Suprapubic skin (tissue), 4 donors: Measurements from ENCODE around the gene CCNQ. TPM values are rescaled to one million over a fixed set of nuclear protein-coding genes. Genes with fewer than 3 reads are reported as not detected.

Source experiments
- DNase-seq, 2 donors: peaks; one replicate each; pipeline ENCODE4 v3.0.0-alpha.2; 2019; ENCODE audit warnings: low spot score in 2 of 2
- H3K27ac ChIP-seq: fragments of 200-600 bp; sonication (generic); one replicate; pipeline ENCODE4 v1.5.1; 2019
- H3K27me3 ChIP-seq: fragments of 200-600 bp; sonication (generic); one replicate; pipeline ENCODE4 v1.5.1; 2019
- H3K36me3 ChIP-seq: fragments of 200-600 bp; sonication (generic); one replicate; pipeline ENCODE4 v1.5.1; 2019
- H3K4me1 ChIP-seq: fragments of 200-600 bp; sonication (generic); one replicate; pipeline ENCODE4 v1.5.1; 2019
- H3K4me3 ChIP-seq: fragments of 200-600 bp; sonication (generic); one replicate; pipeline ENCODE4 v1.5.1; 2019; ENCODE audit warnings: mild to moderate bottlenecking
- H3K9me3 ChIP-seq: fragments of 200-600 bp; sonication (generic); one replicate; pipeline ENCODE4 v1.5.1; 2019
- EP300 ChIP-seq: sonication (generic); formaldehyde crosslinking; IDR thresholded peaks from one replicate; pipeline ENCODE4 v1.6.1; 2017; ENCODE audit warnings: antibody characterized with exemption
- POLR2A ChIP-seq, 2 donors: fragments of 450-650 bp; IDR thresholded peaks; one replicate each; pipeline ENCODE4 v1.6.1; 2017; ENCODE audit warnings: antibody characterized with exemption in 2 of 2, mild to moderate bottlenecking in 2 of 2, moderate library complexity in 2 of 2
- POLR2AphosphoS5 ChIP-seq, 3 donors: sonication (generic); formaldehyde crosslinking; IDR thresholded peaks; one replicate each; pipeline ENCODE4 v1.6.1; 2017; ENCODE audit warnings: antibody characterized with exemption in 3 of 3
- WGBS: methylation state at CpG from one replicate; pipeline ENCODE4 v1.1.5; 2018; 5-methylcytosine and 5-hydroxymethylcytosine counted together
- total RNA-seq, 4 donors: library from RNA; depleted of rRNA; stranded (reverse); fragments of >200 nt; gene quantifications; one replicate each; pipeline ENCODE4 v1.1.0, GENCODE V29; 2016
- TF ChIP-seq, protein P1 (sequence below), 2 donors: fragments of 200-600 bp in 1 of 2; fragments of 450-650 bp in 1 of 2; sonication (generic) in 1 of 2; IDR thresholded peaks; one replicate each; pipeline ENCODE4 v1.5.1; 2016 to 2019; ENCODE audit warnings: antibody characterized with exemption in 2 of 2, mild to moderate bottlenecking in 1 of 2, moderate library complexity in 1 of 2

The CCNQ gene
- total RNA-seq, 4 donors from 2014 or later, result 16.4 to 33.2 (median 29.3) TPM

DNA sequence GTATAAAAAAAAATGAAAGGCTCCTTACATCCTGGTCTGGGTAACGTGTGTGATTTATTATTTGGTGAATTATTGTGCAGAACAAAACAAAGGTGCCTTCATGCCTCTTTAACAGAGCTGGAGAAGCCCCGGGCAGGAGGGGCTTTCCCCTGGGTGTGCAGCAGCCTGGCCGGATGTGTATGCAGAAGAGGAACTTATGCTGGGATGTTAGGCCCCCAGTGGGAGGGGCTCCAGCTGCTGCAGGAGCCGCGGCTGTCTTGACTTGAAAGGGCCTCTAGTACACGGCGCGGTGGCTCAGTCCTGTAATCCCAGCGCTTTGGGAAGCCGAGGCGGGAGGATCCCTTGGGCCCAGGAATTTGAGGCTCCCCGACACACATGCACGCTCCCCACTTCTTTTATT is 16.0 kb downstream of the CCNQ start:
- H3K36me3 ChIP-seq, result peaks cover 10% of the 10 kb centered on the region
- no peaks in the 10 kb centered on the region for H3K9me3 ChIP-seq
- no peak overlapping the region for H3K27ac ChIP-seq
- TF ChIP-seq POLR2A (IDR thresholded peaks at IDR 0.05) (no peak), EP300 (no peak), POLR2AphosphoS5 (IDR thresholded peaks at IDR 0.05) (no peak)
- TF ChIP-seq, protein P1, sequence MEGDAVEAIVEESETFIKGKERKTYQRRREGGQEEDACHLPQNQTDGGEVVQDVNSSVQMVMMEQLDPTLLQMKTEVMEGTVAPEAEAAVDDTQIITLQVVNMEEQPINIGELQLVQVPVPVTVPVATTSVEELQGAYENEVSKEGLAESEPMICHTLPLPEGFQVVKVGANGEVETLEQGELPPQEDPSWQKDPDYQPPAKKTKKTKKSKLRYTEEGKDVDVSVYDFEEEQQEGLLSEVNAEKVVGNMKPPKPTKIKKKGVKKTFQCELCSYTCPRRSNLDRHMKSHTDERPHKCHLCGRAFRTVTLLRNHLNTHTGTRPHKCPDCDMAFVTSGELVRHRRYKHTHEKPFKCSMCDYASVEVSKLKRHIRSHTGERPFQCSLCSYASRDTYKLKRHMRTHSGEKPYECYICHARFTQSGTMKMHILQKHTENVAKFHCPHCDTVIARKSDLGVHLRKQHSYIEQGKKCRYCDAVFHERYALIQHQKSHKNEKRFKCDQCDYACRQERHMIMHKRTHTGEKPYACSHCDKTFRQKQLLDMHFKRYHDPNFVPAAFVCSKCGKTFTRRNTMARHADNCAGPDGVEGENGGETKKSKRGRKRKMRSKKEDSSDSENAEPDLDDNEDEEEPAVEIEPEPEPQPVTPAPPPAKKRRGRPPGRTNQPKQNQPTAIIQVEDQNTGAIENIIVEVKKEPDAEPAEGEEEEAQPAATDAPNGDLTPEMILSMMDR (IDR thresholded peaks at IDR 0.05), result no peak
- DNase-seq, result no peak
- H3K4me1 ChIP-seq, result no peaks in the 10 kb centered on the region
- H3K27me3 ChIP-seq, result no peaks in the 10 kb centered on the region
- 49% methylated on average over 13 of the region's 13 CpGs for WGBS
- H3K4me3 ChIP-seq, result no peak overlapping the region

DNA sequence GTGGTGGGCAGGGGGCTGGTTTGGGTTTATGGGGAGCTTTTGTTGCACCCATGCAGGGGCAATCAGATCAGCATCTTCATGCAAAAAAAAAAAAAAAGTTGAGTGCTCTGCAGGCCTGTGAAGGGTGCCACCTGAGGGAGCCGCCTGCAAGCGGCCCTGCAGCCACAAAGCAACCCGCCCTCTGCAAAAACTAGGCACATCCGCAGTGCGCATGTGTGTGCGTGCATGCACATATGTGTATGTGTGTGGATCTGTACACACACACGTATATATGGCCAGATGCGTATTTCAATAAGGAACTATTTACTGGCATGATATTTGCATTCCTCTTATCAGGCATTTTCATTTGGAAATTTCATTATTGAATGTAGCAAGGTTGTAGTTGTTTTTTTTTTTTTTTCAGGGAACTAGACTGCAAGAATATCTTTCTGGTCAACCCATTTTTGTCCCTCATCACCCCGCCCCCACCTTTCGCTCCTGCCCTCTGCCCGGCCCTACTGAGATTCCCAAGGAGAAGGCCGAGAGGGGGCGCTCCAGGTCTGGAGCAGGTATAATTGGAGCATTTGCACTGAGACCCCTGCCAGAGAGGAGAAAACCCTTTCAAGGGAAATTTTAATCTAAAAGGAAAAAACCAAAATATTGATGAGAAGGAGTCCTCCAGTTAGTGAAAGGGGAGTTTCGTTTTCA is 18.1 kb downstream of the CCNQ start:
- Histone ChIP-seq H3K4me1 (no peaks in the 10 kb centered on the region), H3K9me3 (no peaks in the 10 kb centered on the region), H3K4me3 (no peak overlapping the region), H3K27ac (no peak overlapping the region), H3K27me3 (no peaks in the 10 kb centered on the region), H3K36me3 (no peaks in the 10 kb centered on the region)
- 79% methylated on average over 14 of the region's 14 CpGs for WGBS
- TF ChIP-seq POLR2A (IDR thresholded peaks at IDR 0.05) (no peak), POLR2AphosphoS5 (IDR thresholded peaks at IDR 0.05) (no peak), EP300 (no peak)
- TF ChIP-seq, protein P1 (IDR thresholded peaks at IDR 0.05), result no peak
- DNase-seq, result no peak

DNA sequence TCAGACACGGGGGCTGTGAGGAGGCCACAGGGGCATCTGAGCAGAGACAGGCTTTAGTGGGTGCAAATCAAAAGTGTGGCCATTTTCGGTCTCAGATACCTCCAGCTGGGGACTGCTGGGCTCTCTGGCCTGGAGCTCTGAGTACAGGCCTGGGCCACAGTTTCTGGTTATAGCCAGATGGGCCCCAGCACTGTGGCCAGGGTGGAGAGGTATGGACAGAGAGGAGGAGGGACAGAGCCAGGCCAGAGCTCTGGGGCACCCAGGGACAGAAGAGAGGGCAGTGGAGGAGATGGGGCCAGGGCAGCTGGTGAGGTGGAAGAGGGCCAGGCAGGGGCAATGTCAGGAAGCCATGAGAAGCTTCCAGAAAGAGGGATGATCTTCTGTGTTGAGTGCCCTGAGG is 20.1 kb downstream of the CCNQ start:
- H3K27me3 ChIP-seq, result no peaks in the 10 kb centered on the region
- H3K9me3 ChIP-seq, result no peaks in the 10 kb centered on the region
- 79% methylated on average over 2 of the region's 2 CpGs for WGBS
- TF ChIP-seq POLR2A (IDR thresholded peaks at IDR 0.05) (no peak), EP300 (no peak), POLR2AphosphoS5 (IDR thresholded peaks at IDR 0.05) (no peak)
- TF ChIP-seq, protein P1 (IDR thresholded peaks at IDR 0.05), result no peak
- no peaks in the 10 kb centered on the region for H3K36me3 ChIP-seq
- H3K27ac ChIP-seq, result no peak overlapping the region
- DNase-seq, result no peak
- H3K4me3 ChIP-seq, result no peak overlapping the region
- H3K4me1 ChIP-seq, result no peaks in the 10 kb centered on the region

DNA sequence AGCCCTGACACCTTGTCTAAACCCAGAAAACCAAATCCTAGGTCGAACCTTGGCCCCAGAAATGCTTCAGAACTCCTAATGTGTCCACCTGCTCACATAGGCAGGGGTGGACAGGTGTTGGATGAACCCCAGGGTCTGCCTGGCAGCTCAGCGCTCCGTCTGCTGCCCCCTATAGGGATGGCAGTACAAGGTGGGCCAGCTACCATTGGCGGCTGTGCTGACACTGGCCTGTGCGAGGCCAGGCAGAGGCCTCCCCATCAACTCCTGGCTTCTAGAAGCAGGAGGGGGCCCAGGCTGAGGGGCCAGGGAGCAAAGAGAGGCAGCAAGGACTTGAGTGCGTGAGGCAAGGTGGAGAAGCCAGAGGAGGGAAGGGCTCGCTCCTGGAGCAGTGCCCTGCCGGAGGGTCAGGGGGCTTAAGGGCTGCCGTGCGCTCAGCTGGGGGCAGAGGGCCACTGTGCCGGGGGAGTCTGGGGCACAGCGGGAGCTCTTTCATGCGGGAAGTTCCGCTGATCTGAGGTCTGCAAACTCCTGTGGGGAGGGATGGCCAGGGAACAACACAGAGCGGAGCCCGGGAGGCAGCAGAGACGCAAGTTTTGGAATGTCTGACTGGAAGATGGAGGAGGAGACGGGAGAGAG is 20.6 kb downstream of the CCNQ start:
- WGBS, result 91% methylated on average over 18 of the region's 18 CpGs
- Histone ChIP-seq H3K27ac (no peak overlapping the region), H3K9me3 (no peaks in the 10 kb centered on the region), H3K36me3 (no peaks in the 10 kb centered on the region), H3K4me3 (no peak overlapping the region), H3K27me3 (no peaks in the 10 kb centered on the region), H3K4me1 (no peaks in the 10 kb centered on the region)
- no peak for DNase-seq
- TF ChIP-seq POLR2A (IDR thresholded peaks at IDR 0.05), result no peak
- TF ChIP-seq, protein P1 (IDR thresholded peaks at IDR 0.05), result no peak
- no peak for TF ChIP-seq EP300
- no peak for TF ChIP-seq POLR2AphosphoS5 (IDR thresholded peaks at IDR 0.05)

DNA sequence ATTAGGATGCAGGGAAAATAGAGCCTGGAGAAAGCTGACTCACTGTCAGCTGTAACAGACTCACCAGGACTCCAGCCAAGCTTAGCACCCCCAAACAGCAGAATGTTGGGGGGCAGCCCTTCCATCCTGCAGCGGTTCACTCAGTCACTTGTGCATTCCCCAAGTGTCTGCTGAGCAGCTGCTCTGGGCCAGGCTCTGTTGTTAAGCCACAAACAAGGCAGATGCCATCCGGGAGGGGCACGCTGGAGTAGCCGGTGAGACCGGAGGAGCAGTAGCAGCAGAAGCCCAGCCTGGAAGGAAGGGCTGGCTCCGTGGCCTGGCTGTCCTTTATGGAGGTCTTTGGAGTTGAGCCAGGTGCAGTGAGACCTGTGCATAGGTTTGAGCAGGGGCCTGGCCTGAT is 22.0 kb downstream of the CCNQ start:
- no peak for DNase-seq
- Histone ChIP-seq H3K36me3 (no peaks in the 10 kb centered on the region), H3K4me1 (no peaks in the 10 kb centered on the region), H3K4me3 (no peak overlapping the region), H3K27ac (no peak overlapping the region), H3K9me3 (no peaks in the 10 kb centered on the region), H3K27me3 (no peaks in the 10 kb centered on the region)
- TF ChIP-seq POLR2AphosphoS5 (IDR thresholded peaks at IDR 0.05) (no peak), EP300 (no peak), POLR2A (IDR thresholded peaks at IDR 0.05) (no peak)
- TF ChIP-seq, protein P1 (IDR thresholded peaks at IDR 0.05), result no peak
- WGBS, result 87% methylated on average over 3 of the region's 6 CpGs
